Measurements from ENCODE around the gene MPP3.
"Not testable (repeated sequence)": the region's sequence is repeated elsewhere in the genome, so short reads cannot be mapped to it uniquely, and the experiment has no call there.

The MPP3 gene

DNA sequence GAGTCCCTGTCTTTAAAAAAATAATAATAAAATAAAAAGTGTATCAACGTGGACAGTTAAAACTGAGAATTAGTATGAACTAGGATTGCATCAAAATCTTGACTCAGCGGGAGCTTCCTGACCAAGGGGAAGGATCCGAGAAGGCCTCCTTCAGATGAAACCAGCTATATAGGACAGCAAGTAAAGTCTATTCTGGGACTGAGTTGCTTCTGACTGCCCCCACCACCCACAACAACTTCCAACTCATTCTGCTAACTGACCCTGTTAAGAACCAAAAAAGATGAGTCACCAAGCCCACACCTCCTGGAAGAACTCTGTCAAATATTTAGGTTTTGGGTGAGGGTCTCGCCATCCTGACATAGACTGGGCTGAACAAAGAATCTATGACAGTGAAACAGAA lies 24.9 kb downstream of the MPP3 start:
- DNase-seq: no peak

DNA sequence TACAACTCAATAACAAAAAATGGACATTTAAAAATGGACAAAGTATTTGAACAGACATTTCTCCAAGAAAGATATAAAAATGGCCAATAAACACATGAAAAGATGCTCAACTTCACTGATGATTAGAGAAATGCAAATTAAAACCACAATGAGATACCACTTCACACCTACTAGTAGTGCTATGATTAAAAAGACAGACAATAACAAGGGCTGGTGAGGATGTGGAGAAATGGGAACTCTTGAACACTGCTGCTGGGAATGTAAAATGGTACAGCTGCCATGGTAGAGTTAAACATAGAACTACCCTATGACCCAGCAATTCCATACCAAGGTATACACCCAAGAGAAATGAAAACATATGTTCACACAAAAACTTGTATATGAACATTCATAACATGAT lies 27.8 kb downstream of the MPP3 start:
- DNase-seq: no peak

DNA sequence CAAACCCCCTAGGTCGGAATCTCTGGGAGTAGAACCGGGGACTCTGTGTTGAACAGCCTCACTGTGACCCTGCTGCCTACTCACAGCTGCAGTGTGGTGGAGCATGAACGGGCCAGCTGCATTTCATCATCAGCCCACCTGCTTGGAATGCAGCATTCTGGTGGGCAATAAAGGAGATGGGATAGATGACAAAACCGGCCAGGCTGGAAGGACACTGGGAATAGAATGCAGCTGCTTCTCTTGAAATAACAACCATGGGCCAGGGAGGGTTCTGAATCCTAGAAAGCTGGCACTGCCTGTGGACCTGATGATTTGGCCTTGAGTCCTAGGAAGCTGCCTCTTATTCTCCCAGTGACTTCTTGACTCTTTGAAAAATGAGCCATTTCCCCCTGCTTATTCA lies 29.2 kb downstream of the MPP3 start:
- no peak for DNase-seq

DNA sequence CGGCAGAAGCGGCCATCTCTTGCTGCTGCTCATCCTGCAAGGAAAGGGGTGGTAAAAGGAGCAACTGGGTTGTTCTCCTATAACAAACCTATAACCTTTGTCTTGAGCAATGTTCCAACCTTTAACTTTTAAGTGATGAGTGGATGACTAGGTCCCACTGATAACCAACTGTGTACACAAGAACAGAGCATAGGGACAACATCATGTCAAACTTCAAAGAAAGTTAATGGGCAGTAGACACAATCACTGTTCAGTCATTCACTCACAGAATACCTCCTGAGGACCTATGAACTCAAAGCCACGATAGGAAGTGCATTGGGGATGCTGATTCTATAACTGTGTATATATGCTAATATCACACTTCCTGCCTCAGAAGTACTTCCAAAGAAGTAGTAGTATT lies 31.1 kb downstream of the MPP3 start:
- no peak for DNase-seq

DNA sequence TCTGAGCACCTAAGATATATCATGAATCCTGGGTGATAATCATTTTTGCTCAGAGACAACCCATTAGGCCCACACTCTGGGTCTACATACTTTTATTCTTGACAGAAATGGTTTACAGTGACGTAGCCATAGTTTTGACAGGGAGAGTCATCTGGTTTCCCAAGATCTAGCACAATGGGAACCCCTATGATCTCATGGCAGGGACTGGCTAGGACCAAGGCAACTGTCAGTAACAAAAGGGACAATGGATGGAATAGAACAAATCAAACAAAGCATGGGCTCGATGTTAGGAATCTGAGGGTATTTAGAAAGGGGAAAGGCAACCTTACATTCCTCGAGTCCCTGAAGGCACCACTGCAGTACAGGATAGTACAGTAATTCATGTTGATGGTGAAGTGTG lies 32.2 kb downstream of the MPP3 start:
- peak in 7 of 56 donors; percentile 10 to 31 (median 20) for DNase-seq

DNA sequence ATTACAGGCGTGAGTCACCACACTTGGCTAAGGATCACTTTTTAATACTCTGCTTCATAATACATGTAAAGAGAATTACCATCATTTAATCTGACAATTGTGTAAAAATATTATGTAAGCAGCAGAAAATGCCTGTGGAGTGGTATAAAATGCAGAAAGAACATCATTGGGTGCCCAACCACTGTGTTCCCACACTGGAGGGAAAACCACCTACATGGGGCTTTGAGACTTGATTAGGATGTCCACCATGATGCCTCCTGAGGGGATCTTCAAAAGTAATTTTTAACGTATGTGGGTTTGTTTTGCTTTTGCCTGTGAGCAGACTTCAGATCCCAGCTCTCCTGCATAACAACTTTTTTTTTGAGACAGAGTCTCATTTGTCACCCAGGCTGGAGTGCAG lies 33.9 kb downstream of the MPP3 start:
- DNase-seq: no peak

DNA sequence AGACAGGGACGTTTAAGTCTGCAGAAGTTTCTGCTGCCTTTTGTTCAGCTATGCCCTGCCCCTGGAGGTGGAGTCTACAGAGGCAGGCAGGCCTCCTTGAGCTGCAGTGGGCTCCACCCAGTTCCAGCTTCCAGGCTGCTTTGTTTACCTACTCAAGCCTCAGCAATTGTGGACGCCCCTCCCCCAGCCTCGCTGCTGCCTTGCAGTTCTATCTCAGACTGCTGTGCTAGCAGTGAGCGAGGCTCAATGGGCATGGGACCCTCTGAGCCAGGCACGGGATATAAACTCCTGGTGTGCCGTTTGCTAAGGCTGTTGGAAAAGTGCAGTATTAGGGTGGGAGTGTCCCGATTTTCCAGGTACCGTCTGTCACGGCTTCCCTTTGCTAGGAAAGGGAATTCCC lies 34.9 kb downstream of the MPP3 start:
- not testable (repeated sequence) for DNase-seq

DNA sequence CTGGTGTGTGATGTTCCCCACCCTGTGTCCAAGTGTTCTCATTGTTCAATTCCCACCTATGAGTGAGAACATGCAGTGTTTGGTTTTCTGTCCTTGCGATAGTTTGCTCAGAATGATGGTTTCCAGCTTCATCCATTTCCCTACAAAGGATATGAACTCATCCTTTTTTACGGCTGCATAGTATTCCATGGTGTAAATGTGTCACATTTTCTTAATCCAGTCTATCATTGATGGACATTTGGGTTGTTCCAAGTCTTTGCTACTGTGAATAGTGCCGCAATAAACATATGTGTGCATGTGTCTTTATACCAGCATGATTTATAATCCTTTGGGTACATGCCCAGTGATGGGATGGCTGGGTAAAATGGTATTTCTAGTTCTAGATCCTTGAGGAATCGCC lies 40.3 kb downstream of the MPP3 start:
- DNase-seq: not testable (repeated sequence)

DNA sequence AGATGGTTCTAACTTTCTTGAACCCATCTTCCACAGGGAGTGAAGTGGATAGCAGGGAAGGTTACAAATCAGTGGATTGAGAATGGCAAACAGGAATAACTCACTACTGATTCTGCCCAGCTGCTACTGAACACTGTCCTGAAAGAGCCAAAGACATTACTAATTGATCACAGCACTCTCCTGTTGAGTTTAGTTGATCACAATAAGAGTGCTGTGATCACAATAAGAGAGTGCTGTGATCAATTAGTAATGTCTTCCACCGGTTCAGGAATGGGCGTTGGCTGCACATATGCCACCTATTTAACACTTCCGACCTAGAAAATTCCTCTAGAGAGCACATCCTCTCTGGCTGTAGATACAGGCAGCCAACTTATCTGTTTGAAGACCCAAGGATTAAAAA lies 41.4 kb downstream of the MPP3 start:
- DNase-seq: peak in 2 of 56 donors; percentile 18 to 25

DNA sequence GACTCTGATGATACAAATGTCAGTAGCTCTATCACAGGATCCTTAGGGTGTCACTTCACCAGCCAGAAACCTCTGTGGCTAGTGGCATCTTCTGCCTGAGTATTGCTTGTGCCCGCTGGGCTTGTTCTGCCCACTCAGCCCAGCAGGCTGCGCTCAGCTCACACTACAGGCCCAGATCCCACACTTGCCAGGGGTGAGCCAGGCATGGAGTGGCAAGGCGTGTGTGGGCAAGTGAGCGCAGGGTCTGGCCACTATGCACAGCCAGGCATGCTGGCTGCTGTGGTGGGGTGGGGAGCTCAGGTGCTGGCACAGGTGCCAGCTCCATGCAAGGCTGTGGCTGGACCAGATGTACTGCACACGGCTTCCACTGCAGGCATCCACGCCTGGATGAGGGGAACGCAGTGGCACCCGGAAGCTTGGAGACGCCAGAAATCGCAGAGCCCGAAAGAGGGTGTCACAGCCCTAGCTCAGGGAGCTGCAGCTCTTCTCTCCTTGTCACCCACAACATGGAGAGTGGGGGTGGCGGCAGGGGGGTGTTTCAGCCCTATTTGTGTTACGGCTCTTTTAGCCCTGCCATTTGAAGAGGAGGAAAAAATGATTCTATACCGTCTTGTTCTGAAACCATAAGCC lies 42.5 kb downstream of the MPP3 start:
- peak in 6 of 56 donors; percentile 3 to 41 (median 16) for DNase-seq

DNA sequence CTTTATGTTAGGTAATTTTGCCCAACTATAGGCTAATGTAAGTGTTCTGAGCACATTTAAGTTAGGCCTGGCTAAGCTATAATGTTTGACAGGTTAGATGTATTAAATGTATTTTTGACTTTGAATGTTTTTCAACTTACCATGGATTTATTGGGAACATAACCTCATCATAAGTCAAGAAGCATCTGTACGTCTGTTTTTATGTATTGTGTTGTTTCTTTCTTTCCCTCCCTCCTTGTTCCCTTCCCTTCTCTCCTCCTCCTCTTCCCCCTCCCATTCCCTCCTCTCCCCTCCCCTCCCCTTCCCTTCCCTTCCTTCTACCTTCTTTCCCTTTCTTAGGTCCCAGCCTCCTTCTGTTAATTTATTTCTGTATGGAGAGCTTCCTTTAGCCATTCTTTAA lies 43.5 kb downstream of the MPP3 start:
- DNase-seq: no peak

DNA sequence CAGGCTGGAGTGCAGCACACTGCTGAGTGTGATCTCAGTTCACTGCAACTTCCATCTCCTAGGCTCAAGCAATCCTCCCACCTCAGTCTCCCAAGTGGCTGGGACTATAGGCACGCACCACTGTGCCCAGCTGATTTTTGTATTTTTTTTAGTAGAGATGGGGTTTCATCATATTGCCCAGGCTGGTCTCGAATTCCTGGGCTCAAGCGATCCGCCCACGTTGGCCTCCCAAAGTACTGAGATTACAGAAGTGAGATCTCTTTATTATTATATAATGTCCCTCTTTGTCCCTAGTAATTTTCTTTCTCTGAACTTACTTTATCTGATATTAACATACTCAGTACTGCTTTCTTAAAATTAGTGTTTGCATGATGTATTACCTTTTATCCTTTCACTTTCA lies 44.4 kb downstream of the MPP3 start:
- no peak for DNase-seq

DNA sequence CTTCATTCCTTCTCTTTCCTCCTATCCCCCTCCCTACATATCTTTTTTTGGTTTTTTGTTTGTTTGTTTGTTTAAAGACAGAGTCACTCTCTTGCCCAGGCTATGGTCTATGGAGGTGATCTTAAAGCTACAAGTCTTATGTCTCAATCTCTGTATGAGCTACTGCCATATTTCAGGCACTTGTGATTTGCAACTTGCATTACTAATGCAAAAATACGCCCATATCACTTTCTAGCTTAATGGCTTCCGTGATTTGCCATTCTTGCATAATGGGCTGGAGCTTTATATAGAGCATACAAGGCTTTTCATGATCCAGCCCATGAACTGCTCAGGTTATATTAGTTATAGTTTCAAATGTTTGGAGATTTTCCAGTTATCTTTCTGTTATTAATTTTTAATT lies 45.2 kb downstream of the MPP3 start:
- DNase-seq: no peak

DNA sequence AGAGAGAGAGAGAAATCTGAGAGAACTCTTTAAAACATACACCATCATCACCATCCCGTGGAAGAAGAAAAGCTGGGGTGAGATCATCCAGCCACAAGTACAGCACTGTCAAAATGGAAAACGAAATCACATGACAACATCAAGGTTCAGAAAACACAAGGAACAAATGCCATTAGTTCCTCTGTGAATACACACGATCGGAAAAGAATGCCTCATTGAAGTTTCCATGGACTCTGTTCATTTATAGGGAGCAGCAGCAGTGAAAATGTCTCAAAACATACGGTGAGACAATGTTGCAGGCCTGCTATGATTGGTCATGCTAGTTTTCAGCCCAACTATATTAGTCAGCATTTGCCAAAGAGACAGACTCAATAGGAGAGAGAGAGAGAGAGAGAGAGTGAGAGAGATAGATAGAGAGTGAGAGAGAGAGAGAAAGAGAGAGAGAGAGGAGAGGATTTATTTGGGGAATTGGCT lies 48.3 kb downstream of the MPP3 start:
- DNase-seq: peak in 5 of 56 donors; percentile 22 to 42 (median 34)

DNA sequence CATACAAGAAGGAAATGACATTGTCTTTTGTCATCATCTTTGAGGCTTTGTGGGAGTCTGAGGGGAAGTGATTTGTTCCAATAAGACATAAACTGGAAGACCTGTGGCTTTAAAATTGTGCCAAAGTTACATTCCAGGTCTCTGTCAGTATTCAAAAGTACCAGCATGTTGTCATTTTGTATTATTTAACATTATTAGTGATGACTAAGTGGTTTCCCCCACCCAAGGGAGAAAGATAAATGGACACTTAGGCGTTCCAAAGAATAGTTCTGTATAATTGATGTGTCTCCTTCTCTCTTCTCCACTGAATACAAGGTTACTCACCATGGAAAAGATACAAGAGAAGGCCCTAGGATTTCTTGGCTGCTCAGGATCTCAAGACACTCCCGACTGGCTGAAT lies 48.9 kb downstream of the MPP3 start:
- DNase-seq: no peak

DNA sequence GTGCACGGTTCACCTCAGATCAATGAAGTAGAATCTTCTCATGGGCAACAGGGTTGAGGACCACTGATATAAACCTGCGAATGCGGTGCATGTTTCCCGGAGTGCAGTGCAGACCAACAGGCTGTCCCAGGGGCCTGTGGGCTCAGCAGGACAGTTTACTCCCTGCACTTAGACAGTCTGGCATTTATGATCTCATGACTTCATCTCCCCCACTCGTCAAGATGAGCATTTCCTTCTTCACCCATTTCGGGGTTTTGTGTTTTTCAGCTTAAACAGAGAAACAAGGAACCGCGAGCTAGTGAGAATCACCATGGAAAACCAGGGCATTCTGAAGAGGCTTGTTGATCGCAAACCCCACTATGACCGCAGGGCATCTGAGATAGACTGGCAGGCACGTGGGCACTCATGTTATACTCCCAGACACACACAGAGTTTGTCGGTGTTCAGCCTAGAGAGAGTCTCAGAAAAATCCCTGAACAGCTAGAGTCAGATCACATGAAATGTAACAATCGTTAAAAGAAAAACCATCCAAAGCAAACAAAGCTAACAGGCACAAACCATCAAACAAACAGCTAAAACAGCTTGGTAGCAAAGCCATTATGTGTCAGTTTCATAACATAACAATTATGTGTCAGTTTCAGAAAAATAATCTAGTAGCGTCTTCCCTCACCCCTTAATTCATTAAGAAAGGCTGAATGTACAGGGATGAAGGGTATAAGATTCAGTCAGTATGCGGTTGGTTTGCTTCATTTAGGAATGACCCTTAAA lies 49.8 kb downstream of the MPP3 start:
- no peak for DNase-seq

DNA sequence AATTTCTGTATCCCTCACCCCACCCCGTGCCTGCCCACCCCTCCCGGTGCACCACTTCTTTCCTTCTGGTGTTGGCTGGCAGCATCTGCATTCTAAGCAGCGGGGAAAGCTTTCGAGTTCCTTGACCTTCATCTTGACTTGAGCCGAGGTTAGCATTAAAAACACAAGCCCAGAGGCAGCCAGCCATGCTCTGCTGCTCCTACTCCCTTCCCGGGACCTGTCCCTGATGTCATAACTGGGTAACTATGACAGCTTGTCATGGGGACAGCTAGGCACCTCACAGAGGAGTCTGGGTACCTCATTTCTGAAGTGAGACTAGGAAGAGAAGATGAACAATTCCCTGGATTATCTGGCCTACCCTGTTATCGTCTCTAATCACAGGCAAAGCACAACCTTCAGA lies 52.8 kb downstream of the MPP3 start, which contains the start of gene CFAP97D1:
Gene CFAP97D1 (plus strand): TSS at position 301 of the 400 bp plus-strand sequence. CDS start 28 bp downstream, at position 329.
- DNase-seq: no peak

DNA sequence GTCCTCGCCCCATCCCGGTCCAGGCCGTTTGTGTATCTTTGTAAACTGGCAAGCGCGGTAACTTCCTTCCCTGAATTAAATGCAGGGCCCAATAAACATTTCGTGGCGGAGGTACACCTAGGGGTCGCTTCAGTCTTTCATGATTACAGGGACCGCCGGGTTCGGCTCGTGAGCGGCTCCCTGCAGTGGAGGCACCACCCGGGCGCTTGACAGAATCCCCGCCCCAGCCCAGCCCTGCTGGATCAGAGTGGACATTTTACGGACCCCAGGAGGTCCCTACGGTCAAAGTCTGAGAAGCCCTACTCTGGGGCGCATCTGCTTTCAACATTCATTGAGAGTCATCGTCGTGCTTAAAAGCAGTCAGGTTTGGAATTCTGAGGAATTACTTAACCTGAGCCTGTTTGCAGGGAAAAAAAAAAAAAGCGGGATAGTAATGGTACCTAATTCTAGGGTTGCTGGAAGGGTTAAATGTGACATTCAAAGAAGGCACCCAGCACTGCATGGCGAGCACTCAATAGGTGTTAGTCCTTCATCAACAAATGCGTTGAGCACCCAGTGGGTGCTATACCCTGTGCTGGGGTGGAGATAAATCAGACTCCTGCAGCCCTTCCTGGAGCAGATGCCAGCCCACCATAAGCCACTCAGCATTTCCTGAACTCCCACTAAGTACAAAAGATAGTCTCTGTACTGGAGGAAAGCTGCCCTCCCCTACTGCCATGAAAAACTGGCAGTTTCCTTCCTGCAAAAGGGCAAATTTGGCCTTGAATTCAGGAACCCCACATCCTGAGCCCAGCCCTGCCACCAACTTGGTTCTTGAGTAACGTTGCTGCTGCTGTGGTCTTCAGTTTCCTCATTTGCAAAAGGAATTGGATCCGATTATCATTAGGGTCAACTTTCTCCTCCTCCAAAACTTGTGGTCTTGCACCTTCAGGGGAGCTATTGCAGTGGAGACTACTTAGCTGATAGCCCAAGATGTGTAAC lies 53.5 kb downstream of the MPP3 start:
- peak in 8 of 56 donors; percentile 26 to 83 (median 64) for DNase-seq

DNA sequence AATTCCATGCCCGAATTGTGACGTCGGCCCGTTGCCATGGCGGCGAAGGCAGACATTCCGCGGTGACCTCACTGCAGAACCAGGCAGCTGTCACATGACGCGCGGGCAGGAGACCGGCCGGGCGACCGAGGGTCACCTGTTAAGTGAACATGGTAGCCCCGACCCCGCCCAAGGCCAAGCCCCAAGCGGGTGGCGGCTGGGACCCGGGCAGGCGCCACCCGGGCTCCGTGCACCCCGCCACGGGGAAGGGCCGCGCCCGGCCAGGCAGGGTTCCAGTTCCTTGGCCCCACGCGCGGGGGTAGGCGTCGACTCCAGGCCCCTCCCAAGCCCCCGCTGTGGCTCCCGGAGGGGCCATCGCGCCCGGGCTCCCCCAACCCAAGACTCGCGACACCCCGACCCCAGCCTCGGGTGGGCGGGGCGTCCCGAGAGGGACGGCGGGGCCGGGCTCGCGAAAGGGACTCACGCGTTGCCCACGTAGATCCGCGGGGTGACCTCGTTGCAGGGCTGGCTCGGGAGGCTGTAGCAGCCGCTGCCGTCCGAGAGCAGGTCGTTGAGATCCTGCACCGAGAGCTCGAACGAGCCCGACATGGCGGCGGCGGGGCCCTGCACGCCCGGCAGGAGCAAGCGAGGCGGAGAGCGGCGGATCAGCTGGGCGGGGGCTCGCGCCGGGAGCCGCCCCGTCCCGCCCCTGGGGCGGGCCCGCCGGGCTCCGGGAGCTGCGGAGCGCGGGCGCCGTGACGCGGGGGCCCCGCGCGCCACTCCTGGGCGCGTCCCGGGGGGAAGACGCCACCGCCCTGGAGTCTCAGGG lies 54.4 kb downstream of the MPP3 start, which contains the start of gene DUSP3:
Gene DUSP3 (minus strand): TSS at position 641 of the 808 bp plus-strand sequence. CDS start 53 bp downstream, at position 588.
- peak; percentile 11 to 97 (median 80) for DNase-seq

Measured in amygdala (tissue), 56 donors.